GM18868 (cell line): ENCODE data around the gene CASZ1.

ENCODE experiments used
- ATAC-seq: cut with Tn5 transposase; IDR thresholded peaks from one replicate; pipeline ENCODE4 v1.9.1; 2021; ENCODE audit warnings: mild to moderate bottlenecking, moderate library complexity; ENCODE audit not compliant: unreplicated experiment

The CASZ1 gene

DNA sequence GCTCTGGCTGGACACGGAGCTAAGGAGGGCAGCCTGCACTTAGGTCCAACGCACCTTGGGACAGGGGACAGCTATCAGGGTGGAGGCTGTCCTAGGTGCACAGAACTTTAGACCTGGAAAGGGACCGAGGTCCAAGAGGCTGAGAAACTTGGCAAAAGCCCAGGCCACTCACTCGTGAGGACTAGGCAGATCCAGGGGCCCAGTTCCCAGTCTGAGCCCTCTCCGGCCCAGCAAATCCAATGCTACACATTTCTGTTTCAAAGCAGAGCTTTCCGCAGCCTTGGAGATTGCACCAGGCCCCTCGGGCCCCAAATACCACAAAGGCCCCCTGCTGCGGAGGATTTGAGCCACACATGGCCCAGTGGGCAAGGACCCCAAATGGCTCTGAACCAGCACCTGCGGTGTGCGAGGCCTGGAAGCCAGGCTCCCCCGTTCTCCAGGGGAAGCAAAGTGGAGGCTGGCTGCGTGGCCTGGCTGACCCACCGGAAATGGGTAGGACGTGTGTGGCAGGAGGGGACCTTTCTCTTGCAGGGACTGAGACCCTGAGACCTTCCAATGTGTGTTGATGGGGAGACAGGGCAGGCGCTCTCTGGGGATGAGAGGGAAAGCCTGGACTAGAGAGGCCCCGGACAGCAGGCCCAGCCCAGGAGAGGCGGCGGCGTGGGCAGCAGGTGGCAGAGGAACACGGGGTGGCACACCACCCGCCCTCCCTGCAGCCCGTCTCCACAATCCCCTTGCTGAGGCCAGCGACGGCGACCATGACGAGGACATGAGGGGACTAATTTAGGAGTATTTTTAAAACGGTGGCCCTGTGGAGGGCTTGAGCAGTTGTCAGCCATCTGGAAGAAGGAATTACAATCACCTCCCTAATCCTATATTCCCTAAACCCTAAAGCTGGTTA is 118.7 kb downstream of the CASZ1 start:
- no peak for ATAC-seq

DNA sequence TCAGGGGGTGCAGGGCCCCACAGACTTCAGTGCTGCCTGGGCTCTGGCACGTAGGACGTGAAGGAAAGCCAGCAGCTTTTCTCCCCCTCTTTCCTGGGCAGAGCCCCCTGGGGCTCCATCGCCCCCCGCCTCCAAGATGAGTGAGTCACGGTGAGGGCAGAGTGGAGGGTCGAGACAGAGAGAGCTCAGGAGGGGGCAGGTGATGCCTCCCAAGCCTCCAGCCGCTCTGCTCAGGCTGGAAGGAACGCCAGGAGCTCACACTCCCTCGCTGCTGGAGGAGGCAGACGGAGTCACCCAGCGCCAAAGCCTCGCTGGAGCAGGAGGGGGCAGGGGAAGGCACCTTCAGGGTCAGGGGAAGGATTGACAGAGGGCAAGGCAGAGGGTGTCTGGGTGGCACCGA is 119.5 kb downstream of the CASZ1 start:
- ATAC-seq = no peak

DNA sequence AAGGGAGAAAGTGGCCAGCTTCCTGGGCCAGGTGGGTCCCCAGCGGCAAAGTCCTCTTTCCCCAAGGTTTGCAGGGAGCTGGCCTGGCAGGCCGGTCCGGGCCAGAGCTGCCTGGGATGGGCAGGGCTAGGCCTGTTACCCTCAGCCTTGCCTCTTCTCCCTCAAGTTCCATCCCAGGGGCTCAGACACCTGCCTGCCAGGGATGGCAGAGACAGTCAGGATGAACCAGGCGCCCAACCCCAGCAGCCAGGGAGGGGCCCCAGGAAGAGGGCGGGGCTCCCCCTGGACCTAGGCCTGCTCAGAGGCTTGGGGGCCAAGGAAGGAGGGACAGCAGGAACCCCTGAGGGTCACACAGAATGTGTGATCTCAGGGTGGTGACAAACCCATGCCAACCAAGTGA is 120.6 kb downstream of the CASZ1 start:
- no peak for ATAC-seq

- no peak for ATAC-seq
Observed at GRCh38 chr1:10674700-10675609, 121.5 kb downstream of the CASZ1 start.

DNA sequence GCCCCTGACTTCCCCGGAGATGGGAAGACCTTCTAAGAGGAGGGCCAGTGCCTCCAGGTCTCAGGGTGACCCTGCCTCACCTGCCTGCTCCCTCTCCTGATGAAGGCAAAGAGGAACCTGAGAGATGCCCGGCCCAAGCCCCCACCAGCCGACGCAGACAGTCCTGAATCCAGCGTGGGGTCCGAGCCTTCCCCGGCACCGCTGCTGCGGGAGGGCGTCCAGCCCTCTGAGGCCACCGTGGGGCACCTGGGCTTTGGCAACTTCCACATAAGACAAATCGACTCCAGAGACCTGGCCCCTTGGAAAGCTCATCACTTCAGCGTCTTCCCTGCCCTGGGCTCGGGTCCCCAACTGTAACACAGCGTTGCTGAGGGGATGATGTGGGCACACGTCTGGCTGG is 122.2 kb downstream of the CASZ1 start:
- no peak for ATAC-seq

- ATAC-seq = no peak
Observed at GRCh38 chr1:10673109-10673711, 123.2 kb downstream of the CASZ1 start.

GRCh38 chr1:10672343-10673050 is 123.9 kb downstream of the CASZ1 start:
- no peak for ATAC-seq

- ATAC-seq = no peak
Observed at GRCh38 chr1:10671622-10672342, 124.7 kb downstream of the CASZ1 start.

GRCh38 chr1:10671090-10671489 is 125.4 kb downstream of the CASZ1 start:
- ATAC-seq = no peak

DNA sequence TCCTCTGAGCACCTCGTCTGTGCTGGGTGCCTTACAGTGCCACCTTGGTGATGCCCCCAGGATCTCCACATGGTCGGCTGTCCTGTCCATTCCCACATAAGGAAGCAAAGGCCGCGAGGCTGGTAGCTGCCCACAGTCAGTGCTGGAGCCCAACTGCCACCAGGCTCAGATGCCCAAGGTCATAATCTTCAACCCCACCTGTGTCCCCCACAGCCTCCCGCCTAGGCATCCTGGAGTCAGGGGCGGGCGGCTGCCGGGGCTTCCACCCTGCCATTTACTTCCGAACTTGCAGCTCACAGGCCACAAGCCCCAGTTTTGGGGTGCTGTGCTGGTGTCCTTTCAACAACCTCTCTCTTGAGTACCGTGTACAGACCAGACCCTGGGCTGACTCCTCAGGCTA is 126.3 kb downstream of the CASZ1 start:
- no peak for ATAC-seq

GRCh38 chr1:10669570-10669969 is 126.9 kb downstream of the CASZ1 start:
- no peak for ATAC-seq

DNA sequence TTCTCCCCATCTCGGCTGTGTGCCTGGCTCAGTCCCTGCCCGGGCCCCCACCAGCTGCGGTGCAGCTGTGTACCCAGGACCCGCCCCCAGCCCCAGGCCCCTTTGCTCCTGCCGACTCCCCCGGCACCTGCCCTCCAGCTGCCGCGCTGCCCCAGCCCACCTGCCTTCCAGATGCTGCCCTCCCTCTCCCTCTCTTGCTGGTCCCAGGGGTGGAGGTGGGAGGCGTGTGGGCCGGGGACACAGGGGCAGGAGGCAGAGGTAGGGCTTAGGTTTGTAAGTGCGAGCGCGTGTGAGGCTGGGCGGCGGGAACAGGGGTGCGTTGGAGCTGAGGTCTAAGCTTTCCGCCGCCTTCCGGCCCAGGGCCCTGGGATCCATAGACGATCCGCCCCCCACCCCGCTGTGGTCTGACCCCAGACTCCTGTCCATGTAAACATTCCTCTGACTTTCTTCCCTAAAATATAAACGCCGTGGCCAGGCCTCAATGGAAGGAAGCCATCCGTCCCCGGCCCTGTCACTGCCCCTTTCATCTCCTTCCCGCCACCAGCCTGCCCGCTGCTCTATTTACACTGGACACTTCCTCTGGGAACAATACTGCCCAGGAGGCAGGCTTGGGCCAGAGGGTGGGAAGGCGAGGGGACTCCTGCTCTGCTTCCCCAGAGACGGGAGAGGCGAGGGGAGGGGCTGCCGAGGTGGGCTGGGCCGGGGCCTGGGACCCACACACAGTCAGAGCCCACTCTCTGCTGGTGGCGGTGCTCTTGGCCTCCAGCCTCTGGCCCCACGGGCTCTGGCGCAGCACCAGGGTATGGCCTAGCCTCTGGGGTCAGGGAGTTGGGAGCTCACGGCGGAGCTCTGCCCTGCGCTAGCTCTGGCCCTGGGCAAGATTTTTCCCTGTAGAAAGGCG is 128.3 kb downstream of the CASZ1 start:
- no peak for ATAC-seq

GRCh38 chr1:10665930-10666850 is 130.3 kb downstream of the CASZ1 start:
- ATAC-seq = no peak

GRCh38 chr1:10665226-10665625 is 131.2 kb downstream of the CASZ1 start:
- no peak for ATAC-seq

DNA sequence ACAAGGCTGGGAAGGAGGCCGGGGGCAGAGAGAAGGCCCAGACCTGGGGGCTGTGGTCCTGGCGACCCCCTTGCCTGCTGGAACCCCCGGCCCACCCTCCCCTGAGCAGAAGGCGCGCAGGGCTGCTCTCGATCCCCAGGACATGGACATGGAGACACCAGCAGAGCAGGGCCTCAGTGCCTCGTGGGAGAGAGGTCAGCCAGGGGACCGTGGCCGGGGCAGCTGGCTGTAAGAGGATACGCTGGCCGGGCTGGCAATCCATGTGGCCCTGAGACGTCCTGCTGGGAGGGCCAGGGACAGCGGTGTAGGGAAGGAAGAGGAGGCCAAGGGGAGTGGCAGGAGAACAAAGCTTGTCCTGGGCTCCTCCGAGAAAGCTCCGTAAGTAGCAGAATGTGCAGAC is 132.2 kb downstream of the CASZ1 start:
- no peak for ATAC-seq

- no peak for ATAC-seq
Observed at GRCh38 chr1:10663678-10664035, 132.8 kb downstream of the CASZ1 start.

GRCh38 chr1:10662824-10663677 is 133.4 kb downstream of the CASZ1 start:
- no peak for ATAC-seq
